HepG2 (cell line): ENCODE measurements around the gene ZFPM1. TPM values are rescaled to one million over a fixed set of nuclear protein-coding genes. Genes with fewer than 3 reads are reported as not detected.

ENCODE experiments used
- ARNT ChIP-seq: fragments of 450-650 bp; IDR thresholded peaks from 2 replicates; pipeline ENCODE4 v1.6.1; 2017
- CEBPB ChIP-seq: IDR thresholded peaks from 2 replicates; pipeline ENCODE4 v1.6.1; 2011; ENCODE audit warnings: low read depth, low read length, improper control_type of control experiment, borderline replicate concordance
- FOXK1 ChIP-seq: sonication (generic); formaldehyde crosslinking; IDR thresholded peaks from 2 replicates; pipeline ENCODE4 v1.4.0; 2020; ENCODE audit warnings: low read depth, missing genetic modification reagents, borderline replicate concordance
- HNRNPH1 ChIP-seq: fragments of 200-400 bp; formaldehyde crosslinking; optimal IDR thresholded peaks from 2 replicates; pipeline ENCODE3; 2017; ENCODE audit warnings: mild to moderate bottlenecking, low read depth, low read length
- IKZF1 ChIP-seq: fragments of 450-650 bp; IDR thresholded peaks from 2 replicates; pipeline ENCODE4 v1.7.1; 2016
- JDP2 ChIP-seq: sonication (generic); formaldehyde crosslinking; IDR thresholded peaks from 2 replicates; pipeline ENCODE4 v1.8.1; 2022; ENCODE audit warnings: missing genetic modification reagents, borderline replicate concordance
- NCOA1 ChIP-seq: sonication (generic); formaldehyde crosslinking; IDR thresholded peaks from 2 replicates; pipeline ENCODE4 v1.9.0; 2021; ENCODE audit warnings: missing genetic modification reagents
- NFYC ChIP-seq: IDR thresholded peaks from 2 replicates; pipeline ENCODE4 v1.6.1; 2016; ENCODE audit warnings: missing genetic modification reagents, missing compliant biosample characterization
- PRDM10 ChIP-seq: sonication (generic); formaldehyde crosslinking; IDR thresholded peaks from 2 replicates; pipeline ENCODE4 v1.4.0; 2020; ENCODE audit warnings: low read depth, missing genetic modification reagents
- SMAD9 ChIP-seq: sonication (generic); formaldehyde crosslinking; IDR thresholded peaks from 2 replicates; pipeline ENCODE4 v1.5.1; 2020; ENCODE audit warnings: mild to moderate bottlenecking, missing genetic modification reagents
- SNAPC4 ChIP-seq: sonication (generic); formaldehyde crosslinking; IDR thresholded peaks from 2 replicates; pipeline ENCODE4 v1.4.0; 2020; ENCODE audit warnings: mild to moderate bottlenecking, missing genetic modification reagents
- STAT6 ChIP-seq: sonication (generic); formaldehyde crosslinking; IDR thresholded peaks from 2 replicates; pipeline ENCODE4 v1.4.0; 2020; ENCODE audit warnings: missing genetic modification reagents, mild to moderate bottlenecking, borderline replicate concordance
- ZNF367 ChIP-seq: sonication (generic); formaldehyde crosslinking; IDR thresholded peaks from 2 replicates; pipeline ENCODE4 v1.4.0; 2020; ENCODE audit warnings: missing genetic modification reagents, borderline replicate concordance
- ZNF879 ChIP-seq: sonication (generic); formaldehyde crosslinking; IDR thresholded peaks from 2 replicates; pipeline ENCODE4 v1.8.1; 2023; ENCODE audit warnings: missing genetic modification reagents
- polyA plus RNA-seq, 8 experiments: library from polyadenylated mRNA; depleted of rRNA in 3 of 8; stranded (reverse) in 7 of 8; unstranded in 1 of 8; fragments of >200 nt; fragmentation: Illumina TruSeq in 4 of 8; extraction: Trizol in 4 of 8; gene quantifications; 2 replicates each; pipeline versions ENCODE4 v1.2.1 to v1.2.3, GENCODE V29; 2011 to 2016; ENCODE audit warnings: low read depth in 4 of 8, missing spikeins in 1 of 8, mixed read lengths in 1 of 8; ENCODE audit not compliant: insufficient read depth in 1 of 8
- total RNA-seq, 5 experiments: library from RNA; depleted of rRNA; stranded (reverse); fragments of >200 nt; fragmentation: Illumina TruSeq; extraction: Trizol; gene quantifications; 2 replicates each; pipeline ENCODE4 v1.2.3, GENCODE V29; 2016; ENCODE audit warnings: low read depth in 1 of 5
- TF ChIP-seq, protein P1 (sequence below): sonication (generic); formaldehyde crosslinking; IDR thresholded peaks from 2 replicates; pipeline ENCODE4 v1.9.0; 2021; ENCODE audit warnings: missing genetic modification reagents, borderline replicate concordance

The ZFPM1 gene
- total and polyA plus RNA-seq, 2 of the 13 experiments (the other 11 are each of a cell fraction or from before 2014, with no cell fraction given) = 1.3 to 3.8 TPM

- TF ChIP-seq SMAD9 = peak; percentile 96
- TF ChIP-seq NCOA1 (CRISPR knock-in tag) = no peak
- TF ChIP-seq STAT6 (CRISPR knock-in tag) = no peak
- TF ChIP-seq SNAPC4 (CRISPR knock-in tag) = 0 out of 2 replicates have a peak, but pooled peaks have one; percentile 72
- TF ChIP-seq, protein P1, sequence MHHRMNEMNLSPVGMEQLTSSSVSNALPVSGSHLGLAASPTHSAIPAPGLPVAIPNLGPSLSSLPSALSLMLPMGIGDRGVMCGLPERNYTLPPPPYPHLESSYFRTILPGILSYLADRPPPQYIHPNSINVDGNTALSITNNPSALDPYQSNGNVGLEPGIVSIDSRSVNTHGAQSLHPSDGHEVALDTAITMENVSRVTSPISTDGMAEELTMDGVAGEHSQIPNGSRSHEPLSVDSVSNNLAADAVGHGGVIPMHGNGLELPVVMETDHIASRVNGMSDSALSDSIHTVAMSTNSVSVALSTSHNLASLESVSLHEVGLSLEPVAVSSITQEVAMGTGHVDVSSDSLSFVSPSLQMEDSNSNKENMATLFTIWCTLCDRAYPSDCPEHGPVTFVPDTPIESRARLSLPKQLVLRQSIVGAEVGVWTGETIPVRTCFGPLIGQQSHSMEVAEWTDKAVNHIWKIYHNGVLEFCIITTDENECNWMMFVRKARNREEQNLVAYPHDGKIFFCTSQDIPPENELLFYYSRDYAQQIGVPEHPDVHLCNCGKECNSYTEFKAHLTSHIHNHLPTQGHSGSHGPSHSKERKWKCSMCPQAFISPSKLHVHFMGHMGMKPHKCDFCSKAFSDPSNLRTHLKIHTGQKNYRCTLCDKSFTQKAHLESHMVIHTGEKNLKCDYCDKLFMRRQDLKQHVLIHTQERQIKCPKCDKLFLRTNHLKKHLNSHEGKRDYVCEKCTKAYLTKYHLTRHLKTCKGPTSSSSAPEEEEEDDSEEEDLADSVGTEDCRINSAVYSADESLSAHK (CRISPR knock-in tag) = no peak
- TF ChIP-seq FOXK1 (CRISPR knock-in tag) = peak; percentile 51; the same call in 1 of the 2 replicates
- TF ChIP-seq ZNF879 (CRISPR knock-in tag) = peak; percentile 86; the same call in 1 of the 2 replicates
- TF ChIP-seq IKZF1 = no peak
- peak; percentile 86; the same call in 1 of the 2 replicates for TF ChIP-seq ZNF367
- TF ChIP-seq HNRNPH1 = no peak
- no peak for TF ChIP-seq JDP2 (CRISPR knock-in tag)
- peak; percentile 61 for TF ChIP-seq PRDM10
- TF ChIP-seq ARNT = no peak
- no peak for TF ChIP-seq CEBPB
- TF ChIP-seq NFYC = peak; percentile 23; the same call in 1 of the 2 replicates
These were observed 431 bp upstream of the ZFPM1 start (continued) for GRCh38 chr16:88452482-88453216.
